ENCODE data around the gene IMMP2L. TPM values are rescaled to one million over a fixed set of nuclear protein-coding genes. Genes with fewer than 3 reads are reported as not detected.

Gene IMMP2L
- total RNA-seq, 2 experiments from 2014 or later, result 17.4 to 30.2 TPM

GRCh38 chr7:110804501-110804900 is 757.8 kb downstream of the IMMP2L start:
- Mint-ChIP-seq H3K9me3 (no peaks in the 10 kb centered on the region), H3K27ac (no peak overlapping the region), H3K4me1 (ENCODE audit: low read depth) (peaks cover 8% of the 10 kb centered on the region), H3K36me3 (ENCODE audit: low read depth) (no peaks in the 10 kb centered on the region), H3K4me3 (no peak overlapping the region), H3K27me3 (no peaks in the 10 kb centered on the region)
- ChIA-PET POLR2A (no interaction called here), CTCF (no interaction called here)
- TF ChIP-seq CTCF (IDR thresholded peaks at IDR 0.05), result no peak
- intact Hi-C loops (cut with micrococcal nuclease), result no loop called here
- no peak for DNase-seq
- ATAC-seq, result no peak

GRCh38 chr7:110803602-110804143 is 758.6 kb downstream of the IMMP2L start:
- intact Hi-C loops (cut with micrococcal nuclease), result no loop called here
- no peak overlapping the region for H3K27ac Mint-ChIP-seq
- H3K27me3 Mint-ChIP-seq, result no peaks in the 10 kb centered on the region
- TF ChIP-seq CTCF (IDR thresholded peaks at IDR 0.05), result no peak
- POLR2A ChIA-PET, result no interaction called here
- no peaks in the 10 kb centered on the region for H3K9me3 Mint-ChIP-seq
- H3K4me3 Mint-ChIP-seq, result no peak overlapping the region
- peaks cover 8% of the 10 kb centered on the region for H3K4me1 Mint-ChIP-seq (ENCODE audit: low read depth)
- CTCF ChIA-PET, result interaction anchor here (1.0 kb wide), 1 partner anchor 44 kb away, joined by 3 read pairs; no protein-coding TSS in a partner anchor
- H3K36me3 Mint-ChIP-seq (ENCODE audit: low read depth), result no peaks in the 10 kb centered on the region
- DNase-seq (no peak), ATAC-seq (no peak)

GRCh38 chr7:110801502-110801901 is 760.8 kb downstream of the IMMP2L start:
- Mint-ChIP-seq H3K4me1 (ENCODE audit: low read depth) (peaks cover 8% of the 10 kb centered on the region), H3K27me3 (no peaks in the 10 kb centered on the region), H3K4me3 (no peak overlapping the region), H3K9me3 (no peaks in the 10 kb centered on the region), H3K36me3 (ENCODE audit: low read depth) (no peaks in the 10 kb centered on the region), H3K27ac (peak overlapping the region; percentile 4)
- ChIA-PET POLR2A (no interaction called here), CTCF (interaction anchor here (1.6 kb wide), 1 partner anchor 11 kb away, joined by 3 read pairs; no protein-coding TSS in a partner anchor)
- TF ChIP-seq CTCF (IDR thresholded peaks at IDR 0.05), result no peak
- intact Hi-C loops (cut with micrococcal nuclease), result no loop called here
- peak; percentile 60 for ATAC-seq
- DNase-seq, result no peak

GRCh38 chr7:110800984-110801383 is 761.3 kb downstream of the IMMP2L start:
- ChIA-PET CTCF (interaction anchor here (1.6 kb wide), 1 partner anchor 10 kb away, joined by 3 read pairs; no protein-coding TSS in a partner anchor), POLR2A (no interaction called here)
- intact Hi-C loops (cut with micrococcal nuclease), result no loop called here
- peaks cover 9% of the 10 kb centered on the region for H3K4me1 Mint-ChIP-seq (ENCODE audit: low read depth)
- no peak for TF ChIP-seq CTCF (IDR thresholded peaks at IDR 0.05)
- H3K4me3 Mint-ChIP-seq, result no peak overlapping the region
- H3K9me3 Mint-ChIP-seq, result no peaks in the 10 kb centered on the region
- no peaks in the 10 kb centered on the region for H3K27me3 Mint-ChIP-seq
- DNase-seq, result no peak
- H3K36me3 Mint-ChIP-seq (ENCODE audit: low read depth), result no peaks in the 10 kb centered on the region
- H3K27ac Mint-ChIP-seq, result no peak overlapping the region
- no peak for ATAC-seq

- intact Hi-C loops (cut with micrococcal nuclease), result no loop called here
- DNase-seq (no peak), ATAC-seq (no peak)
- CTCF ChIA-PET, result no interaction called here
- no peak overlapping the region for H3K27ac Mint-ChIP-seq
- H3K4me1 Mint-ChIP-seq (ENCODE audit: low read depth), result peaks cover 10% of the 10 kb centered on the region
- POLR2A ChIA-PET, result no interaction called here
- H3K27me3 Mint-ChIP-seq, result no peaks in the 10 kb centered on the region
- H3K4me3 Mint-ChIP-seq, result no peak overlapping the region
- no peaks in the 10 kb centered on the region for H3K36me3 Mint-ChIP-seq (ENCODE audit: low read depth)
- TF ChIP-seq CTCF (IDR thresholded peaks at IDR 0.05), result no peak
- H3K9me3 Mint-ChIP-seq, result no peaks in the 10 kb centered on the region
Observed at GRCh38 chr7:110797656-110798055, 764.6 kb downstream of the IMMP2L start.

Data from activated CD8-positive, alpha-beta T cell treated with anti-CD3 and anti-CD28 coated beads for 36 hours (primary cell).